HG03342 (cell line): ENCODE data around the gene ZFP64.
"Not testable (repeated sequence)": the region's sequence is repeated elsewhere in the genome, so short reads cannot be mapped to it uniquely, and the experiment has no call there.

Experiments
- ATAC-seq: cut with Tn5 transposase; IDR thresholded peaks from one replicate; pipeline ENCODE4 v1.9.1; 2021; ENCODE audit warnings: mild to moderate bottlenecking, moderate library complexity; ENCODE audit not compliant: unreplicated experiment

Gene ZFP64

GRCh38 chr20:52166150-52166549 lies 25.4 kb downstream of the ZFP64 start:
- no peak for ATAC-seq

- no peak for ATAC-seq
Observed at GRCh38 chr20:52160621-52161204, 30.9 kb downstream of the ZFP64 start.

GRCh38 chr20:52160049-52160570 lies 31.5 kb downstream of the ZFP64 start:
- ATAC-seq = no peak

GRCh38 chr20:52154575-52154974 lies 37.0 kb downstream of the ZFP64 start:
- no peak for ATAC-seq

- no peak for ATAC-seq
Observed at GRCh38 chr20:52153896-52154295, 37.7 kb downstream of the ZFP64 start.

- no peak for ATAC-seq
Observed at GRCh38 chr20:52152921-52153320, 38.7 kb downstream of the ZFP64 start.

GRCh38 chr20:52152416-52152815 lies 39.2 kb downstream of the ZFP64 start:
- no peak for ATAC-seq

GRCh38 chr20:52150440-52151258 lies 40.9 kb downstream of the ZFP64 start:
- ATAC-seq = no peak

- no peak for ATAC-seq
Observed at GRCh38 chr20:52145587-52145986, 46.0 kb downstream of the ZFP64 start.

- ATAC-seq = no peak
Observed at GRCh38 chr20:52143277-52143676, 48.3 kb downstream of the ZFP64 start.

- ATAC-seq = no peak
Observed at GRCh38 chr20:52142757-52143156, 48.8 kb downstream of the ZFP64 start.

- ATAC-seq = no peak
Observed at GRCh38 chr20:52139986-52140385, 51.6 kb downstream of the ZFP64 start.

- ATAC-seq = no peak
Observed at GRCh38 chr20:52137850-52138249, 53.7 kb downstream of the ZFP64 start.

GRCh38 chr20:52133714-52134113 lies 57.9 kb downstream of the ZFP64 start:
- not testable (repeated sequence) for ATAC-seq

- no peak for ATAC-seq
Observed at GRCh38 chr20:52132337-52132736, 59.2 kb downstream of the ZFP64 start.

- no peak for ATAC-seq
Observed at GRCh38 chr20:52131048-52131643, 60.4 kb downstream of the ZFP64 start.

- ATAC-seq = no peak
Observed at GRCh38 chr20:52130406-52130805, 61.2 kb downstream of the ZFP64 start.

GRCh38 chr20:52129611-52130010 lies 62.0 kb downstream of the ZFP64 start:
- ATAC-seq = no peak

- ATAC-seq = no peak
Observed at GRCh38 chr20:52127309-52127708, 64.3 kb downstream of the ZFP64 start.

GRCh38 chr20:52124821-52125220 lies 66.8 kb downstream of the ZFP64 start:
- ATAC-seq = no peak

GRCh38 chr20:52118696-52119095 lies 72.9 kb downstream of the ZFP64 start:
- ATAC-seq = no peak
